Measurements from ENCODE around the gene PTCH1.

The PTCH1 gene

DNA sequence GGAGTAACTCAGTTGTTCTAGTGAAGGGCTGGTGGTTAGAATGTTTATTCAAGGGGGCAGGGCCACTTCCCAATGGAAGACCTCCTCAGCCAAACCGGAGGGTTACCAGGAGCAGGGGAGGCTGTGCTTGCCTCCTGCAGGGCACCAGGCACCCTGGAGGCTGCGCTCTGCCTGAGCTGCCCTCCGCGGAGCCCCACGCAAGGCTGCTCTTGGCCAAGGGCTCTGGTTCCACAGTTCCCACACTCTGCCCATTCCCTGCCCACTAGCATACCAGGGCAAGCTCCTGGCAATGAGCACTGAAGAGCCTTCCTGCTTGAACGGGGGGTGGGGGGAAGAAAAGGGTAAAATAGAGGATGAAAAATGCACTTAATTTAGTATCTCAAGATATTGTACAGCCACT, 35.5 kb upstream of the PTCH1 start:
- DNase-seq (ENCODE audit: low read depth) = no peak
- H3K4me3 ChIP-seq (ENCODE audit: low read length) = no peak overlapping the region
- TF ChIP-seq, protein P1, sequence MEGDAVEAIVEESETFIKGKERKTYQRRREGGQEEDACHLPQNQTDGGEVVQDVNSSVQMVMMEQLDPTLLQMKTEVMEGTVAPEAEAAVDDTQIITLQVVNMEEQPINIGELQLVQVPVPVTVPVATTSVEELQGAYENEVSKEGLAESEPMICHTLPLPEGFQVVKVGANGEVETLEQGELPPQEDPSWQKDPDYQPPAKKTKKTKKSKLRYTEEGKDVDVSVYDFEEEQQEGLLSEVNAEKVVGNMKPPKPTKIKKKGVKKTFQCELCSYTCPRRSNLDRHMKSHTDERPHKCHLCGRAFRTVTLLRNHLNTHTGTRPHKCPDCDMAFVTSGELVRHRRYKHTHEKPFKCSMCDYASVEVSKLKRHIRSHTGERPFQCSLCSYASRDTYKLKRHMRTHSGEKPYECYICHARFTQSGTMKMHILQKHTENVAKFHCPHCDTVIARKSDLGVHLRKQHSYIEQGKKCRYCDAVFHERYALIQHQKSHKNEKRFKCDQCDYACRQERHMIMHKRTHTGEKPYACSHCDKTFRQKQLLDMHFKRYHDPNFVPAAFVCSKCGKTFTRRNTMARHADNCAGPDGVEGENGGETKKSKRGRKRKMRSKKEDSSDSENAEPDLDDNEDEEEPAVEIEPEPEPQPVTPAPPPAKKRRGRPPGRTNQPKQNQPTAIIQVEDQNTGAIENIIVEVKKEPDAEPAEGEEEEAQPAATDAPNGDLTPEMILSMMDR (IDR thresholded peaks at IDR 0.05; ENCODE audit: insufficient read depth, low read depth, low read length, missing control alignments) = no peak

DNA sequence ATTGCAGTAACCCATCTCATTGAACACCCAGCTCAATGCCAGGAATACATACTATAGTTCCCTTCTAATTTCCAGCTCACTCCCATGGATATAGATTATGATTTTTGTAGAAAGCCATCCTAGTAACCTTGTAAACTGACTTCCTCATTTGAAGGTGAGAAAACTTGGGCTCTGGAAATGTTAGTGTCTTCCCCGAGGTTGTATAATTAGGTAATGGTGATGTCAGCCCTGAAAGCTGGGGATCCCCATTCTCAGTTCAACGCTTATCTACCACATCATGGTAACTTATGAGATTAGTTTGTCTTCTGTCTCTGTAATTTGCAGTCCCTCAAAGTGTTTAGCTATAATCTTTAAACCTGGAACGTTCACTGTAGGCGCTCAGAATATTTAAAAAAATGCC, 34.6 kb upstream of the PTCH1 start:
- H3K4me3 ChIP-seq (ENCODE audit: low read length) = no peak overlapping the region
- TF ChIP-seq, protein P1 (IDR thresholded peaks at IDR 0.05; ENCODE audit: insufficient read depth, low read depth, low read length, missing control alignments) = no peak
- DNase-seq (ENCODE audit: low read depth) = no peak

DNA sequence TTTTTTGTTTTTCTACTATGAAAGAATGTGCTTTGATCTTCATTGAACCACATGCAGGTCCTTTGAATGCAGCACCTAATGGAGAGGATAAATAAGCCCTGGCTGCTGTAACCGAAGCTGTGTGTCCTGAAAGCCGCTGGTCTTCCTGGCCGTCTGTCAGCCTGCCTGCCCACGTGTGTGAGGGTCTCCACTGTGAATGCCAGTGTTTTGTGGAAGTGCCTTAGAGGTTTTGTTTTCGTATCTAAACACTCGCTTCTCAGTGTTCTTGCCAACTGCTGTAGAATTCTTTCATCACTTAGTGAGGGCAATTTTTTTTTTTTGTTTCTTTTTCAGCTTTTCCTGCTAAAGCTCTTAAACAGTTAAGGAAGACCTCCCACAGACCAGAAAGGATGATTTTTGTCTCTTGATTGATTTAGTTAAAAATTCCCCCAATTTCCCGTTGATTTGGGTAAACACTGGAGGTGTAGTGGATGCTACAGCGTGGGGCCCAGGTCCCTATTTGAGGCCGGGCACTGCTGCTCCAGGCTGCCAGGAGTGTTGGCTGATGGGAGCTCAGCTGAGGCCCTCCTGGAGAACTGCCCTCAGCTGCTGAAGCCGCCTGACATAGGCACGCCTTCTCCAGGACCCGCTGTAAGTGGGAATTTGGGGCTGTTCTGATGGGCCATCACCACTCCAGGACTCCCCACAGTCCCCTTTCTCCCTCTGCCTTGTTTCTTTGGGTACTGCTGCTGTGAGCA, 29.2 kb upstream of the PTCH1 start:
- TF ChIP-seq, protein P1 (IDR thresholded peaks at IDR 0.05; ENCODE audit: insufficient read depth, low read depth, low read length, missing control alignments) = no peak
- no peak overlapping the region for H3K4me3 ChIP-seq (ENCODE audit: low read length)
- DNase-seq (ENCODE audit: low read depth) = no peak

DNA sequence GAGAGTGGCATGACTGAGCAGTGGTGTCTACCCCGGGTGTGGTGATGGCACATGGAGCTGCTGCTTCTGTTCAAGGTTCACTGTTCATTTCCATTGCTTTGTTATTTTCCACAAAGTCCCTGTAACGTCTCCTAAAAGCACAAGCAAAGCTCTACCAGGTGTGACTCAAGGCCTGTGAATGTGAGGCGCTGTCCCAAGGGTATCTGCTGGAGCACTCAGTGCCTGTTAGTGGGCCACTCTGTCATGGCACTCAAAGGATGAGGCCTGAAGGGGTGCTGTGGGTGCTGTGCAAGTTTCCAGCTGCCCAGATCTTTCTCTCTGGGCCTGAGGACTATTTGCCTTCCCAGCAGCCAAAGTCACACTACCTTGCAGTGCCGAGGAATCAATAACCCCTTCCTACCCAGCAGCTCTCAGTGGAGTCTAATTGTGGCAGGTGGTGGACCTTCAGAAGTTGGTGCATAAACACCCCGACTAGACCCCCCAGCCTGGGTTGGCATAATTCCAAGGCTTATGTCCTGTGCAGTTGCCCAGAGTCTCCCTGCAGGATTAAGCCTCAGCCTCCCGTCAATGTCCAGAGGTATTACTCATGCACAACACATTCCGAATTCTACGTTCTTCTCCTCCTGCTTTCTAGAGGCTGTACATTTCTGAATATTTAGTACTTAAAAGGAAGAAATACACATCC, 17.4 kb upstream of the PTCH1 start:
- TF ChIP-seq, protein P1 (IDR thresholded peaks at IDR 0.05; ENCODE audit: insufficient read depth, low read depth, low read length, missing control alignments) = no peak
- no peak for DNase-seq (ENCODE audit: low read depth)
- H3K4me3 ChIP-seq (ENCODE audit: low read length) = no peak overlapping the region

DNA sequence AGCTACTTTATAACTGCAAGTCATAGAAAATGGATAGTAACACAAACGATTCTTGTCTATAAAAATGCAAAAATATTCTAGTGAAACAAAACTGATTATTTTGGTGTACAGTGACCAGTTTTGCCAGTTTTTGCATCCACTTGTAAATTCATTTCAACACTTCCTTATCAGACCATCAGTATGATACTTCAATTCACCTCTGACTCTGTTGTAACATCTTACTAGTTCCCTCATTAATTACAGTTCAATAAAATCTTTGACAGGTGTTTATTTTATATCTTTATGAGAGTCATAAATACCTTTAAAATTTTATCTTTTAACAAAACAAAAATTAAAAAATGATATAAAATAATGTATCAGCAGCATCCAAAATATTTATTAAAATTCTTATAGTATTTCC, 13.1 kb upstream of the PTCH1 start:
- no peak for DNase-seq (ENCODE audit: low read depth)
- no peak overlapping the region for H3K4me3 ChIP-seq (ENCODE audit: low read length)
- TF ChIP-seq, protein P1 (IDR thresholded peaks at IDR 0.05; ENCODE audit: insufficient read depth, low read depth, low read length, missing control alignments) = no peak

DNA sequence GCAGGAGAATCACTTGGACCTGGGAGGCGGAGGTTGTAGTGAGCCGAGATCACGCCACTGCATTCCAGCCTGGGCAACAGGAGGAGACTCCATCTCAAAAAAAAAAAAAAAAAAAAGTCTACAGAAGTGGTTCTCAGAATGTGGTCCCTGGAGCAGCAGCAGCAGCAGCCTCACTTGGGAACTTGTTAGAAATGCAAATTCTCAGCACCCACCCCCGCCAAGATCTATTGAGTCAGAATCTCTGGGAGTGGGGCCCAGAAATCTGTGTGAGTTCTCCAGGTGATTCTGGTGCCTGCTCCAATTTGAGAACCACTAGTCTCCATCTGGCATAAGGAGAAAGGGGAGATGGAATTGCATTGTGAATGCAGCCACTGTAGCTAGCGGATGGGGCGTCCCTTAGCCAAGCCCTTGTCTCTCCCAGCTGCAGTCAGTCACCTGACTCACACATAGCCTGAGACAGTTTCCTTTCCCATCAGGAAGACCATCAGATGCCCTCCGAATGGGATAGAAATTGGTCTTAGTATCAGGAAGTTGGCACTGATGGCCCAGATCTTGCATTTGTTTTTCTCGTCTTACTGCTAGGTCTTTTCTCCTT, 12.2 kb upstream of the PTCH1 start:
- DNase-seq (ENCODE audit: low read depth) = no peak
- no peak overlapping the region for H3K4me3 ChIP-seq (ENCODE audit: low read length)
- TF ChIP-seq, protein P1 (IDR thresholded peaks at IDR 0.05; ENCODE audit: insufficient read depth, low read depth, low read length, missing control alignments) = no peak

Data from epithelial cell of esophagus (primary cell).